Mesendoderm (in vitro differentiated cells): Measurements from ENCODE around the gene NAXD.

Source experiments
- DNase-seq: peaks from one replicate; pipeline ENCODE4 v3.0.0; 2013
- H2AK5ac ChIP-seq: 2 replicates; pipeline ENCODE4 v1.6.1; 2013; ENCODE audit warnings: low read length, inconsistent platforms
- H2BK120ac ChIP-seq: 2 replicates; pipeline ENCODE4 v1.6.1; 2013; ENCODE audit warnings: low read depth, mild to moderate bottlenecking, low read length, moderate library complexity, mixed read lengths
- H2BK15ac ChIP-seq: replicated peaks from 2 replicates; pipeline ENCODE4 v1.6.1; 2013; ENCODE audit warnings: low read depth, mild to moderate bottlenecking, moderate library complexity
- H2BK5ac ChIP-seq: 2 replicates; pipeline ENCODE4 v1.6.1; 2013; ENCODE audit warnings: low read length, inconsistent platforms
- H3K18ac ChIP-seq: 2 replicates; pipeline ENCODE4 v1.6.1; 2013; ENCODE audit warnings: mild to moderate bottlenecking, low read length, mixed read lengths
- H3K23ac ChIP-seq: one replicate; pipeline ENCODE4 v1.6.1; 2013; ENCODE audit warnings: low read length
- H3K27ac ChIP-seq: 2 replicates; pipeline ENCODE4 v1.5.1; 2013; ENCODE audit warnings: low read depth, mild to moderate bottlenecking, inconsistent platforms, low read length, moderate library complexity
- H3K27me3 ChIP-seq: 2 replicates; pipeline ENCODE4 v1.6.1; 2013; ENCODE audit warnings: low read length, control low read depth, mild to moderate bottlenecking, inconsistent platforms; ENCODE audit not compliant: insufficient read depth, poor library complexity
- H3K36me3 ChIP-seq: 2 replicates; pipeline ENCODE4 v1.6.1; 2013; ENCODE audit warnings: low read length, inconsistent platforms; ENCODE audit not compliant: control insufficient read depth, insufficient read depth
- H3K4ac ChIP-seq: one replicate; pipeline ENCODE4 v1.6.1; 2013; ENCODE audit warnings: low read depth, mild to moderate bottlenecking, low read length, moderate library complexity
- H3K4me1 ChIP-seq: 2 replicates; pipeline ENCODE4 v1.6.1; 2013; ENCODE audit warnings: low read depth, low read length, inconsistent platforms; ENCODE audit not compliant: control insufficient read depth
- H3K4me2 ChIP-seq: 2 replicates; pipeline ENCODE4 v1.6.1; 2013; ENCODE audit warnings: low read length
- H3K4me3 ChIP-seq: 2 replicates; pipeline ENCODE4 v1.5.1; 2013; ENCODE audit warnings: mild to moderate bottlenecking, low read length
- H3K56ac ChIP-seq: one replicate; pipeline ENCODE4 v1.6.1; 2013; ENCODE audit warnings: low read length
- H3K79me1 ChIP-seq: 2 replicates; pipeline ENCODE4 v1.6.1; 2013; ENCODE audit warnings: low read length, inconsistent platforms
- H3K79me2 ChIP-seq: 2 replicates; pipeline ENCODE4 v1.6.1; 2013; ENCODE audit warnings: mild to moderate bottlenecking, low read length; ENCODE audit not compliant: control insufficient read depth, insufficient read depth
- H3K9ac ChIP-seq: 2 replicates; pipeline ENCODE4 v1.6.1; 2013; ENCODE audit warnings: low read length, inconsistent platforms
- H4K5ac ChIP-seq: one replicate; pipeline ENCODE4 v1.6.1; 2013; ENCODE audit warnings: low read length
- H4K8ac ChIP-seq: one replicate; pipeline ENCODE4 v1.6.1; 2013; ENCODE audit warnings: low read depth, mild to moderate bottlenecking, control low read depth, low read length, moderate library complexity
- WGBS: extraction: QIAGEN DNeasy Blood & Tissue Kit; methylation state at CpG from one replicate; pipeline ENCODE4 v1.1.7; 2013; ENCODE audit warnings: low lambda C conversion rate, missing lambda C conversion rate; ENCODE audit not compliant: insufficient coverage; ENCODE audit errors: extremely low coverage; 5-methylcytosine and 5-hydroxymethylcytosine counted together

The NAXD gene

GRCh38 chr13:110689041-110689440 lies 73.7 kb downstream of the NAXD start:
- no peak overlapping the region for H2BK15ac ChIP-seq
- H2BK120ac ChIP-seq: no peak overlapping the region
- no peaks in the 10 kb centered on the region for H3K4me1 ChIP-seq
- H3K79me2 ChIP-seq: no peaks in the 10 kb centered on the region
- no peak overlapping the region for H4K8ac ChIP-seq
- H3K18ac ChIP-seq: no peak overlapping the region
- H3K23ac ChIP-seq: no peak overlapping the region
- no peak overlapping the region for H3K56ac ChIP-seq
- no peak overlapping the region for H3K4me3 ChIP-seq
- H3K4me2 ChIP-seq: no peak overlapping the region
- no peak overlapping the region for H3K27ac ChIP-seq
- no peak overlapping the region for H3K9ac ChIP-seq
- H2BK5ac ChIP-seq: no peak overlapping the region
- no peak for DNase-seq
- no peaks in the 10 kb centered on the region for H3K79me1 ChIP-seq
- H3K36me3 ChIP-seq: no peaks in the 10 kb centered on the region
- H2AK5ac ChIP-seq: no peak overlapping the region
- no CpG with 5 or more reads among the region's 9 CpGs for WGBS
- no peak overlapping the region for H3K4ac ChIP-seq
- H3K27me3 ChIP-seq: no peaks in the 10 kb centered on the region
- H4K5ac ChIP-seq: no peak overlapping the region
